ELF-1 (cell line): Measurements from ENCODE around the gene C22orf39.

Experiments
- DNase-seq: peaks from one replicate; pipeline ENCODE4 v3.0.0-alpha.2; 2016; ENCODE audit warnings: low read depth, low spot score

The C22orf39 gene

DNA sequence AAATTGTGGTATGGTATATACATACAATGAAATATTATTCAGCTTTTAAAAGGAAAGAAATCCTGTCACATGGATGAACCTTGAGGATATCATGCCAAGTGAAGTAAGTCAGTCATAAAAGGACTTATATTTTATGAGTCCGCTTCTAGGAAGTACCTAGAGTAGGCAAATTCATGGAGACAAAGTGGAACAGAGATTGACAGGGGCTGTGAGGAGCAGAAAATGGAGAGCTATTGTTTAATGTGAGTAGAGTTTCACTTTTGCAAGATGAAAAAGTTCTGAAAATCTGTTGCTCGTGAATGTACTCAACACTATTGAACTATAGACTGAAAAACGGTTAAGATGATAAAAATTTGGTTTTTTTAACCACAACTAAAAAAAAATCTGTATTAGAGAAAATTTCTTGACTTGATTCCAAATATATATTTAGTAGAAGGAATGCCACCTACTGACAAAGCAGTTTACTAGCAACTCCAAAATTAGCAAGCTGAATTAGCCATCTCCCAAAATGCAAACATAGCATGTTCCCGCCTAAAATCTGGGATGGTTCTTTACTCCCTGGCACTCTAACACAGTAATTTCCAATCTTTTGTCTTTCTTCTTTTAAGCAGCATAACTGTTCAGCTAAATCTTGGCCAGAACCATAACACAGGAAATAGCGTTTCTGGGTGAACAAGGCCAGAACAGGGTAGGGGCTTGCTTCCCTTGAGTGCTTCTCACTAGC lies 30.0 kb upstream of the C22orf39 start:
- DNase-seq, result no peak

DNA sequence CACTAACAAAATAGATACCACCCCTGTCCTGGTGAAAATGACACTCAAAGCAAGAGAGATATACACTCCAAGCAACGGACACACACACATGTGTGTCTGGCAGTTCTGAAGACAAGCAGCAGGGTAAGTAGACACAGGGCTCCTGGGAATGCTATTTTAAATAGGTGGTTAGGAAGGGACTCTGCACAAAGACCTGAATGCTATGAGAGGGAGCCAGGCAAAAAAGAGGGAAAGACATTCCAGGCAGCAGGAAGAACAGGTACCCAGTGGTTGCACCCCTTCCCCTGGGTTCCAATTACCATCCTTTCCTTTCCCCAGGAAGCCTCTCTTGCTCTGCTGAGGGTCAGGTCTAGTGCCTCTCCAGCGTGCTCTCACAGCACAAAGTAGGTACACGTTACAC lies 28.5 kb upstream of the C22orf39 start:
- DNase-seq, result no peak

DNA sequence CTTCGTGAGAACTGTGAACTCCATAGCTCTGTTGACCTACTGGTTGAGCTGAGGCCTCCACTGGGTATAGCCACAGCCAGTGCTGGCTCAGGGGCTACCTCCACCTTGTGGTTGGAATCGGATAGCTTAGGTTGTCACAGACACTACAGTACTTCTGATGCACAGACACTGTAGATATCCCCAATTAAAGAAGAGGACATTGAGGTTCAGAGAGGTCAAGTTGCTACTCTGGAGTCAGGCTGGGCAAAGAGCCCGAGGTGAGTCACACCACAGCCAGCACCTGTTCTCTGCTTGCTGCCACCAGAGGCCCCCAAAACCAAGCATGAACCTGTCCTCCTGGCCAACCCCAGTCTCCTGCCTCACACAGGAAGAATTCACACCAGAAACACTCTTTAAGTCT lies 26.1 kb upstream of the C22orf39 start:
- no peak for DNase-seq

DNA sequence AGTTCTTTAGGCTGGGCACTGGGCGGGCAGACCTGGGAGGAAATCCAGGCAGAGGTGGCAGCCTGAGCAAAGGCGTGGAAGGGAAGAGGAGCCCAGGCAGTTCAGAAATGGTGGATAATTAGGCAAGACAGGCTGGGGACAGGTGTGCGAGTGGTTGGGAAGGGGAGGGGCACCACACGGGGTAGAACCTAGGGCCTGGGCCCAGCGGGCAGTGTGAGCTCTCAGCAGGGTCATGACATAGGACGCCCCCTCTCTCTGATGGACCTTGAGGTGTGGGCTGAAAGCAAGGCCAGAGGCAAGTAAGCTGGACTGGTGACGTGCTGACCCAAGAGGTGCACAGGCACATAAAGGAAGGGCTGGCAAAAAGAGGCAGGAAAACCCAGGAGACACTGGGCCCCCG lies 24.7 kb upstream of the C22orf39 start:
- DNase-seq, result no peak

DNA sequence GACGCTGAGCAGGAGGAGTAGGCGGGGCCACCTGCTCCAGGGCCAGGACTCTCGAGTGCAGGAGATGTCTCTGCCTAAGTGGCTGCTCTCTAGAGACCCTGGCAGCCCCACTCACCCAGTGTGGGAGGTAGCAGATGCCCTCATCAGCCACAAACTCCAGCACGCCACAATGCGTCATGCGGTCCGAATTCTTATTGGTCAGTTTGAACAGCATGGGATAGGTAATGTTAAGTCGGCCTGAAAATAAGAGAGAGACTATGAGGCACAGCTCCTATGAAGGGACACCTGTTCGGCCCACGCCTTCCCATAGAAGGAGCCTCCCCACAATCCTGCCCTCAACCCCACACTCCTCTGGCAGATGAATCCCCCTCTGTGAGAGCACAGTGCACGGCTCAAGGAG lies 24.1 kb upstream of the C22orf39 start:
- DNase-seq, result no peak

DNA sequence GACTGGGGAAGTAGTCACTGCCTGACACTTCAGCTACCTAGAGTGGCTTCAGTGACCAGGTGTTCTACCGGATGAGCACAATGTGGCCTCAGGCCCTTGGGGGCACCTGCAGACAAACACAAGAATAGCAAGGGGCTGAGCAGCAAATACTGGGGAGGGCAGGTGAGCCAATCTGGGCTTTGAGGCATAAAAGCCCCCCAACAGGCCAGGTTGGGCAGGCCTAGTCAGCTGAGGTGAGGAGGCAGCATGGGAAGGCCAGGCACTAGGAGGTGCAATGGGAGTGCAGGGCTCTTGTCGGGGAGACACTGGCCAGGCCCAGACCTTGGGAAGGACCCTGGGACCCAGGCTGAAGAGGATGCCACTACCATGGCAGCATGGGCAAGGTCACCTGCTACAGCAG lies 22.5 kb upstream of the C22orf39 start:
- DNase-seq, result no peak

DNA sequence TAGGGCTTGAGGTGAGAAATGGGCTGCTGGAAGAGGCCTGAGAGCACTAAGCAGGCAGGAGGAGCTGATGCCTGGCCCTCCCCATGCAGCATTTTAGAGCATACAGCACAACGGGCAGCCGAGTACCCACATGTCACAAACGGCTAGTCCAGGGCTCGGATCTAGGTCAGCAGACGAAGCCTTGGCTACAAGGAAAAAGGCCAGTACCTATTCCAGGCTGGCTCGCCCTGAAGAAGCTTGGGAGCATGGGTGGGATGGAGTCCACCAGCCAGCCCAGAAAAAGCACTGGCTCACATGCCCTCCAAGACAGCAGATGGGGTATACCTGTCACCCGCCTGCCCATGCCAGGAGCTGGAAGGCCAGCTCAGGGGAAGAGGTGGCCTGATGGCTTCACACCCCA lies 21.9 kb upstream of the C22orf39 start:
- DNase-seq, result no peak

DNA sequence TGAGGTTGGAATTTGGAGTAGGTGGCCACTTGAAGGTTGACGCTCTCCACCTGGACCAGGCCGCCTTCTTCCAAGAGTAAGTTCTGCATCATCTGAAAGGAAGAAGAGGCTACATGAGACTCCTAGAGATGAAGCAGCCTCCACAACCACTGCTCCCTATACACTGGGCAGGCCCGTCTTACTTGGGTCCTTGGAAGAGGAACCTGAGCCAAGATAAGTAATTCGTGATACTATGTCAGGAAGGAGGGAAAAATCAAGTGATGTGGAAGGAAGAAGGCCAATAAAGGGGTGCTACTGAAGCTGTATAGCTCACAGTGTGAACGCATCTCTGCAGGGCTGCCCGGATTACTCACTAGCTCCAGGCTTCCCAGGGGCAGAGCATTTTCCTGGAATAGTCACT lies 20.4 kb upstream of the C22orf39 start:
- DNase-seq, result no peak

DNA sequence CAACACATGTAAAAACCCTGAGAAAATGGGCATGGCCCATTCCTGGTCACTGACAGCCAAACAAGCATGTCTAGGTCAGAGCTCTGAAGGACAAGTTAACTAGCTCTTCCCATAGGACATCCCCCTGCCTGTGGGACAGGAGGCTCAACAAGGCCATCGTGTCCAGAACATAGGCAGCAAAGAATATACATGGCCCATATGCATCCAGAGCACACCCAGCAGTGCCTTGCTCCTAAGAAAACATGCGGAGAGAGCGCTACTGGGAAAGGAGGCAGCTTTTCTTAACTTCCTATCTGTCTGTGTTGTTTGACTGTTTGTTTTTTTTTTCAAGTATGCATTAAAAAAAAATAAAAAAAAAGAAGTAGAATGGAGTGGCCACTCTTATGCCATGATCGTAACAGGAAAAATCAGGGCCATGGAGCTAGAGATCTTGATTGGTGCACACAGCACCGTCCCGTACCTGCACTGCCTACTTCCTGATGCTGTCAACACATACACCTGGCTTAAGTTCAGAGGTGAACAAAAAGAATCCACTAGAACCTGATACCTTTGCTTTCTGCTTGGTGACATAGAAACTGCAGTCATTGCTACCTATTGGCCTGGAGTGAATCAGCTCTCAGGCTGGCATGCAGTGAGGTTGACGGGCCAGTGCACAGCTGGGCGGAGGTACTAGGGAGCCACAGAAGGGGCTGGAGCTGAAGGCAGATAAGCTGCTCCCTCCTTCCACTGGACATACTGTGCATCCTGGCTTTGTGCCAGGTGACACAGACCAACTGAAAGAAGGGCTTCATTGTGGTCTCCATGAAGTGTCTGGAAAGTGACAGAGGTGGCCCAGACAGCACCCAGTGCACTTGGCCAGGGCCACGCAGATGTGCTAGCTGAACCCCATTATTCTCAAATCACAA lies 19.6 kb upstream of the C22orf39 start:
- no peak for DNase-seq

DNA sequence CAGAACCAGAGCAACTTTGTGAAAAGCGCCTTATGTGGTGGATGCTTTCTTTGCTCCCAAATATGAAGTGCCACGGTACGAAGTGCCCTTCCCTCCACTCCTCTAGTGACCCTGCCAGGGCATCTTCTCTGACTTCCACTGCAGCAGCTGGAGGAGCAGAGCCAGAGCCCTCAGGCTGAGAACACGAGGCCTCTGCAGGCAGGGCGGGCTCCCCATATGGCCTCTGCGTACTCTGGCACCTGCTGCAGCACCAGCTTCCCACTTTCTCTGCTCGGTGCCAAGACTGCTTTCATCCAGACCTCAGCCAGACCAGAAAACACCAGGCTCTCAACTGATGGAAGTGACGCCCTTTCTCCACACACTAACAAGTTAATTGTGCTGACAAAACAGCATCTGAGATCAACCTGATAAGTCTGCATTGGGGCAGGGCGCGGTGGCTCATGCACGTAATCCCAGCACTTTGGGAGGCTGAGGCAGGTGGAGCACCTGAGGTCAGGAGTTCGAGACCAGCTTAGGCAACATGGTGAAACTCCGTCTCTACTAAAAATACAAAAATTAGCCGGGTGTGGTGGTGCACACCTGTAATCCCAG lies 18.7 kb upstream of the C22orf39 start:
- DNase-seq, result no peak

DNA sequence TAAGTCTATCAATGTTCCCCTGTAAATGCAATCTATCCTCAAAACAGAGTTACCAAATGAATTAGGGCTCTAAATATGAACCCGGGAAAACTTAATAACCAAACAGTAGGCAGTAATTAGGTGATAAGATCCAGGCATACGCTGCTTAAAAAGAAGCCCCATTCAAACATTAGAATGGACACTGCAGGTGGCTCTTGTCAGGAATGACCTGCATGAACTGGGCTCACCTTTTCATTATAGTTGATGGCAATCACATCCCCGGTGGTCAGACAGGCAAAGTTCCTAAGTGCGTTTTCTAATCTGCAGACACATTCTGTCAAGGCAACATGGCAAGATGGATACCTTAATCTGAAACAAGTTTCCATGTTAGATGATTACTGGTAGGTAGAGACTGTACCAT lies 17.5 kb upstream of the C22orf39 start:
- no peak for DNase-seq

DNA sequence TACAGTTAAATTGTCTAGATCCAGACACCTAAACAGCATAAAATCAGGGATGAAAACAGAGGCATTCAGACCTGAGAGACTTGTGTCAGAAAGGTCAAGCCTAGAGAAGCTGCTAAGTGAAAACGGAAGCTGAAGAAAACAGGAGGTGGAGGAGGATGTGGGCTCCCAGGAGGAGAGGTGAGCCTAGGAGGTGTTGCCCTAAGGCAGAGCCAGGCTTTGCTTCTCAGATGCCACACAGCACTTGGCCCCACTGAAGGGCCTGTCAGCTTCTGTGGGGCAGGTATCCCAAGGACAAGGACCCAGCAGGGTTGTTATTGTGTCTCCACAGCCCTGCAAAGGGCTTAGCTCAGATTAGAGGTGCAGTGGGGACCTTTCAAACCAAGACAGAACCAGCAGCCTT lies 17.0 kb upstream of the C22orf39 start:
- no peak for DNase-seq

DNA sequence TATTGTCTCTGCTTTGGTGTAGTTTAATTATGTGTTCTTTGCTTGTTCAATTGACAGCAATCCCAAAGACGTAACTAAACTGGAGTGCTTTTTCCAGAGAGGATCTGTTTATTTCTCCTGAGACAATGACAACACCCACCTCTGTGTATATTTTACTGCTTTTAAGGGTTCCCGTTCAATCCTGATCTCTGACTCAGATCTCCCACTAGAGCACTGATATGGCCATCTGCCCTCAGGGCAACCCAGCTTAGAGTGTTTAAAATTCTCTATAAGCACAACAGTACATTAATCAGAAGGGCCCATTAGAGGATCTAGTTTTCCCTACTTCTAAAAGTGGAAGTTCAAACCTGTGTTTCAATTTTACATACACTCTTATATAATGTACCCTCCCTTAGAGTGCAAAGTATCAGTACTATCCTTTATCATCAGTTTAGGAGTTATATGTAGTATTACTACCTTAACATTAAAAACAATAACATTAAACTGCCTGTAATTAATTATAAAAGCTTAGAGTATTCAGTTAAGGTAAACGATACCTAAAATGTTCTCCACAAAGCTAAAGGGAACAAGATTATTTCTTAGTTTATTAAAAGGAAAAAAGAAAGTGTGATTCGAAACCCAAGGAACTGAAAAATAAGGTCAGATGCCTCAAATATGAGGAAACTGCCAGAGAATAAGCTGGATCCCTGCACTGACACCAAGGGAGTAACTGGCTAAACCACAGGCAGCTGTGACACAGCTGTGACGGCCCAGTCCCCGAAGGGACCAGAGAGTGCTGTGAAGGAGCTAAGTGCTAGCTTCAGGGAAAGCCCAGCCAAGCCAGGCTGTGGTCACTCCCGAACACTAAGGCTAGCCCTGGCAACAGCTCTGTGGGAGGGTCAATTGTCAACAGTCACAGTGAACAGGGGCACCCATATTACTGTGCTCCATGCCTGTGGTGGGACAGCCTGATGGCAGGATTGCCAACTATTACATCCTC lies 16.3 kb upstream of the C22orf39 start:
- DNase-seq, result no peak

DNA sequence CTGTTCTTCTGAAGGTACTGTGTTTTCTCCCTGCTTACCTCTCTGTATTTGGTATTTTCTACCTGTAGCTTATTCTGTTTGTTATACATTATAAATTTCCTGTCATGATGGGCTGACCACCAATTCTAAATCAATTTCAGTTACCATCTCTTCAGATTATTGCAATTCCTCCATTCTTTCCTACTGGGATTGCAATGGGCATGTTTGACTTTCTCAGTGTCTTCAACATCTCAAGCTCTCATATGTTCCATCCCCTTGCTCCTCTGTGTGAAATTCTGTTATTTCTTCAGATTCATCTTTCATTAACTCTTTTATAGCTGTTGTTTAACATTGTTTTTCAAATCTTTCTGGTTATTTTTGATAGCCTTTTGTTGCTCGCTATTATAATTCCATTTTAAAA lies 15.5 kb upstream of the C22orf39 start:
- no peak for DNase-seq

DNA sequence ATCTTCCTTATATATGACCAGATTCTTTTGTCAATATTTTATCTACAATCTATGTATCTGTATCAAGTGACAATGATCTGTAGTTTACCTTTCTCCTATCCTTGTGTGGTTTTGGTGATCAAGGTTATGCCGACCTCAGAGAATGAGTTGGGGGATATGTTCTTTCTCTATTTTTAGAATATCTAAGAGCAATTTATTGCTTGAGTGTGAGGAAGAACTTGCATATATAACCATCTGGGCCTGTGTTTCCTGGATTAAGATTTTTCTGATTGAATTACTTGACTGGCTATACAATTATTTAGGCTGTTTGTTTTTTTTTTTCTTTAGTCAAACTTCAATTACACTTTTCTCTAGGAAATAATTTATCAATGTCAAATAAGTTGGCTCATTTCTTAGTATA lies 14.0 kb upstream of the C22orf39 start:
- no peak for DNase-seq

DNA sequence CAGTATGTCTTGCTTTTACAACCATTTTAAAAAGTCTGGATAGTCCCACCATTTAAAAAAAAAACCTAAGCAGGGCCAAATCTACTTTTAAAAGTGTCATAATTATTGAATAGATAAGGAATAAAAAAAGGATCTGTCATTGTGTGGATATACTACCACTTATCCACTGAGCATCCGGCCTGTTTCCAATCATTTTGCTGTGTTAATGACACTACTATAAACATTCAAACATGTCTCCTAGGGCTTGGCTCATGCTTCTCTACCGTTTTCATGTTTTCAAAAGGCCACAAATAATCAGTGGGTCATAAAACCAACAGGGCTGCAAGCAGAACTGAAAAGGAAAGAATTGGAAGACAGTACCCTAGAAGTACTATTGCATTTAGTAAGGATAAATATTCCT lies 12.5 kb upstream of the C22orf39 start:
- no peak for DNase-seq

DNA sequence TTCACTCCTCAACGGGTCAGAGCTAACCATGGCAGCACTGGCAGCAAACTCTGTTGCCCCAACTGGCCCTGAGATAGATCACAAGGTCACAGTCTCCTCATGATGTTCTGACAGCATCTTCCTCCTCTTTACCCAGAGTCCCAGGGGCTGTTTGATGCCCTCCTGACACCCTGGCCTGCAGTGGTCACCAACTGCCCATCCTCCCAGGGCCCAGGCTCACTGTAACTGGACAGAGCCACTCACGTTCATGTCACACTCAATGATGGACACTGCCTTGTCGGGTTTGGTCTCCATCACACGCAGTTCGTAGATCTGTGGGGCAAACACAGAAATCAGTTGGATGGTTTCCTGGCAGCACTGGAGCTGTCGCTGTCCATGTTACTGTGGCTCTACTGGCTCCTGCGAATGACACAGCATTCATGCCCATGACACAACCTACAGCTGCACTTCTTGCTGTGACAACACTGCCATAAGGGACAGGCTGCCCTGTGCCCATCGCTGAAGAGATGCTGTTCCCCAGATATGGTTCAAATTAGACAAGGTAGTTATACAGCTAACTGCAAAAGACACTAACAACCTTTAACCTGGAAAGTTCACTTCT lies 10.4 kb upstream of the C22orf39 start:
- DNase-seq, result no peak

DNA sequence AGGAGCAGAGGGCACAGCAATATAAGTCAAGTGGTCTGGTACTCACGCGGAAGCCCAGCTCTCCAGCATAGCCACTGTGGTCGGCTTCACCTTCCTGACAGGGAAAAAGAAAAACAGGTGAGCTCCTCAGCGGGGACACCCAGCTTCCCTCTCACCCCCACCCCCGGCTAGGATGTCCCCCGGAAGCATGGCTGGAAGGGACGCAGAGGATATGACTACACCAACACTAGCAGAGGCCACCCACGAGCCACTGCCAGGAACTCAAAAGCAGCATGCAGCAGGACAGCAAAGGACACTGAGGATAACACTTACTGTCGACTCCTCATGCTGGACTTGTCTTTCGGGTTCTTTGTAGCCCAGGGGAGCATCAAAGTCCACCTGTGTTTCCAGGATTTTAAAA lies 9.0 kb upstream of the C22orf39 start:
- DNase-seq, result no peak

DNA sequence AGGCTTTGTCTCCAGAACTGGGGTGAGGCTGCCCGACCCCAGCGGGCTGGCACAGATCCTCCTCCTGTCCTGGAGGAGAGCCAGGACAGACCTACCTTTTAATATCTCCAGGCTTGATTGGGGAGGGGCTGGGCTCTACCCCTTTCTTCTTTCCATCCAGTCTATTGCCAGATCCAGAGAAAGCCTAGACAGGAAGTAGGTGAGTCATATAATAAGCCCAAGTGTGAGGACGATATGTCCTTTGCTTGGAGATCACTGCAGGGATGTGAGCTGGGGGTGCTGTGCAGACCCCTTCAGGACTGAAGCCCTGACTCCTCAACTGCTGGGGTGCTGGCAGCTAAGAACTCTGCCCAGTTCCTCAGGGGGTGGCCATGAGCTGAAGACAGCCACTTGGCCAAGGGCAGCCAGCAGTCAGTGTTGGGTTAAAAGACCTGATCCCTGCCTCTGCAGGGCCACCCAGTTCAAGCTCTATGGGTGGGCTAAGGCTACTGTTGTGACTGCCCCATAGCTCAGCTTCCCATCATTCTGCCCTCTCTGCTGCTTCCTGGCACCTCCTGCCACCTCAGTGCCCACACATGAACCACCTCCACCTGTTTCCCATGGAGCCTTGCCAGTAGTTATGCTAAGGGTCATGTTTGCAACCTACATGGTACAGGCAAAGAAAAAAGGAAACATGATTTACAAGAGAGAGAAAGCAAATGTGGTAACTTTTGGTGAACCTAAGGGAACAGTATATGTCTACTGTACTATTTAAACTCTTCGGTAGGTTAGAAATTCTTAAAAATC lies 8.3 kb upstream of the C22orf39 start:
- no peak for DNase-seq

DNA sequence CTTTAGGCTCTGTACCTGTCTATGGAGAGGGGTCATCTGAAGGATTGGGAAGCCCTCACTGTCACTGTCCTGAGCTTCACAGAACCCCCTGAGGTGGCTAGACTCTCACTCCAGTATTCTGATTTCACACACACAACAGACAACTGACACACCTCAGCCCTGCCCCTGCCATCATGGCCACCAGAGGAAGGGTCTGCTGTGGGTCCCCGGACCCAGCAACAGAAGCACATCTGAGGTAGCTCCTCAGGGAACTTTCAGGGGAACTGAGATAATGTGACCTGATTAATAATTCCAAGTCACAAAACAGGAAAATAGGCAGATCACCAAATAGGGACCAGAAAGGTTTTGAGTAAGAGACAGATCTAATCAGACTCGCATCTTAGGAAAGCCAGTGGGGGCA lies 7.5 kb upstream of the C22orf39 start:
- no peak for DNase-seq
